K562 (cell line): Measurements from ENCODE around the gene PKD1L1.

ENCODE experiments used
- ARID2 ChIP-seq: fragments of 450-650 bp; IDR thresholded peaks from 2 replicates; pipeline ENCODE4 v1.6.1; 2017; ENCODE audit warnings: antibody characterized with exemption, mild to moderate bottlenecking
- EP300 ChIP-seq: IDR thresholded peaks from 2 replicates; pipeline ENCODE4 v1.6.1; 2012; ENCODE audit warnings: low read length, improper control_type of control experiment
- EZH2 ChIP-seq: IDR thresholded peaks from 2 replicates; pipeline ENCODE4 v1.6.1; 2012; ENCODE audit warnings: low read depth, mild to moderate bottlenecking, inconsistent platforms, low read length, borderline replicate concordance
- HDGF ChIP-seq: fragments of 450-650 bp; IDR thresholded peaks from 2 replicates; pipeline ENCODE4 v1.6.1; 2016
- NCOR1 ChIP-seq: fragments of 450-650 bp; IDR thresholded peaks from 2 replicates; pipeline ENCODE4 v1.6.1; 2016; ENCODE audit warnings: mild to moderate bottlenecking, moderate library complexity
- ZNF384 ChIP-seq: IDR thresholded peaks from 2 replicates; pipeline ENCODE4 v1.6.1; 2012; ENCODE audit warnings: low read depth, low read length, improper control_type of control experiment
- TF ChIP-seq, protein P1 (sequence below), 3 experiments: IDR thresholded peaks in 2 of 3; conservative IDR thresholded peaks in 1 of 3; 2 replicates each; pipeline ENCODE4 v1.5.1; 2011 to 2012; ENCODE audit warnings: low read length in 3 of 3, mild to moderate bottlenecking in 3 of 3, control low read depth in 2 of 3, improper control_type of control experiment in 1 of 3, inconsistent platforms in 1 of 3, low read depth in 1 of 3, mixed read lengths in 1 of 3, moderate library complexity in 1 of 3; ENCODE audit not compliant: insufficient read depth in 2 of 3
- TF ChIP-seq, protein P2 (sequence below), 2 experiments: fragments of 450-650 bp in 1 of 2; IDR thresholded peaks; 2 replicates each; pipeline ENCODE4 v1.6.1; 2011 to 2017; ENCODE audit warnings: low read depth in 2 of 2, antibody characterized with exemption in 1 of 2, borderline replicate concordance in 1 of 2, low read length in 1 of 2, mild to moderate bottlenecking in 1 of 2, mixed read lengths in 1 of 2; ENCODE audit not compliant: control insufficient read depth in 1 of 2
- TF ChIP-seq, protein P3 (sequence below), 2 experiments: fragments of 450-650 bp in 1 of 2; sonication (generic) in 1 of 2; formaldehyde crosslinking in 1 of 2; IDR thresholded peaks in 1 of 2; conservative IDR thresholded peaks in 1 of 2; 2 replicates each; pipeline versions ENCODE4 v1.6.1 to v1.8.1; 2016 to 2023; ENCODE audit warnings: mild to moderate bottlenecking in 2 of 2, moderate library complexity in 2 of 2, inconsistent platforms in 1 of 2, missing genetic modification reagents in 1 of 2
- TF ChIP-seq, protein P4 (sequence below): fragments of 450-650 bp; conservative IDR thresholded peaks from 2 replicates; pipeline ENCODE4 v1.6.1; 2016; ENCODE audit warnings: missing genetic modification characterization, low read depth, mild to moderate bottlenecking, missing compliant biosample characterization, moderate library complexity

GRCh38 chr7:47991741-47992311 lies 43.6 kb upstream of the PKD1L1 start:
- TF ChIP-seq HDGF (no peak), EP300 (no peak), EZH2 (no peak), NCOR1 (no peak), ARID2 (no peak), ZNF384 (no peak)
- TF ChIP-seq, protein P1, sequence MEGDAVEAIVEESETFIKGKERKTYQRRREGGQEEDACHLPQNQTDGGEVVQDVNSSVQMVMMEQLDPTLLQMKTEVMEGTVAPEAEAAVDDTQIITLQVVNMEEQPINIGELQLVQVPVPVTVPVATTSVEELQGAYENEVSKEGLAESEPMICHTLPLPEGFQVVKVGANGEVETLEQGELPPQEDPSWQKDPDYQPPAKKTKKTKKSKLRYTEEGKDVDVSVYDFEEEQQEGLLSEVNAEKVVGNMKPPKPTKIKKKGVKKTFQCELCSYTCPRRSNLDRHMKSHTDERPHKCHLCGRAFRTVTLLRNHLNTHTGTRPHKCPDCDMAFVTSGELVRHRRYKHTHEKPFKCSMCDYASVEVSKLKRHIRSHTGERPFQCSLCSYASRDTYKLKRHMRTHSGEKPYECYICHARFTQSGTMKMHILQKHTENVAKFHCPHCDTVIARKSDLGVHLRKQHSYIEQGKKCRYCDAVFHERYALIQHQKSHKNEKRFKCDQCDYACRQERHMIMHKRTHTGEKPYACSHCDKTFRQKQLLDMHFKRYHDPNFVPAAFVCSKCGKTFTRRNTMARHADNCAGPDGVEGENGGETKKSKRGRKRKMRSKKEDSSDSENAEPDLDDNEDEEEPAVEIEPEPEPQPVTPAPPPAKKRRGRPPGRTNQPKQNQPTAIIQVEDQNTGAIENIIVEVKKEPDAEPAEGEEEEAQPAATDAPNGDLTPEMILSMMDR (IDR thresholded peaks at IDR 0.05 in 2 of 3, conservative IDR thresholded peaks at IDR 0.05 in 1 of 3; ENCODE audit: insufficient read depth in 2 of 3, low read depth in 1 of 3, low read length in 3 of 3) = peak; percentile 50 to 67 (median 63)
- TF ChIP-seq, protein P2, sequence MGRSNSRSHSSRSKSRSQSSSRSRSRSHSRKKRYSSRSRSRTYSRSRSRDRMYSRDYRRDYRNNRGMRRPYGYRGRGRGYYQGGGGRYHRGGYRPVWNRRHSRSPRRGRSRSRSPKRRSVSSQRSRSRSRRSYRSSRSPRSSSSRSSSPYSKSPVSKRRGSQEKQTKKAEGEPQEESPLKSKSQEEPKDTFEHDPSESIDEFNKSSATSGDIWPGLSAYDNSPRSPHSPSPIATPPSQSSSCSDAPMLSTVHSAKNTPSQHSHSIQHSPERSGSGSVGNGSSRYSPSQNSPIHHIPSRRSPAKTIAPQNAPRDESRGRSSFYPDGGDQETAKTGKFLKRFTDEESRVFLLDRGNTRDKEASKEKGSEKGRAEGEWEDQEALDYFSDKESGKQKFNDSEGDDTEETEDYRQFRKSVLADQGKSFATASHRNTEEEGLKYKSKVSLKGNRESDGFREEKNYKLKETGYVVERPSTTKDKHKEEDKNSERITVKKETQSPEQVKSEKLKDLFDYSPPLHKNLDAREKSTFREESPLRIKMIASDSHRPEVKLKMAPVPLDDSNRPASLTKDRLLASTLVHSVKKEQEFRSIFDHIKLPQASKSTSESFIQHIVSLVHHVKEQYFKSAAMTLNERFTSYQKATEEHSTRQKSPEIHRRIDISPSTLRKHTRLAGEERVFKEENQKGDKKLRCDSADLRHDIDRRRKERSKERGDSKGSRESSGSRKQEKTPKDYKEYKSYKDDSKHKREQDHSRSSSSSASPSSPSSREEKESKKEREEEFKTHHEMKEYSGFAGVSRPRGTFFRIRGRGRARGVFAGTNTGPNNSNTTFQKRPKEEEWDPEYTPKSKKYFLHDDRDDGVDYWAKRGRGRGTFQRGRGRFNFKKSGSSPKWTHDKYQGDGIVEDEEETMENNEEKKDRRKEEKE (IDR thresholded peaks at IDR 0.05; ENCODE audit: borderline replicate concordance in 1 of 2, control insufficient read depth in 1 of 2, low read depth in 2 of 2, low read length in 1 of 2) = no peak
- TF ChIP-seq, protein P3, sequence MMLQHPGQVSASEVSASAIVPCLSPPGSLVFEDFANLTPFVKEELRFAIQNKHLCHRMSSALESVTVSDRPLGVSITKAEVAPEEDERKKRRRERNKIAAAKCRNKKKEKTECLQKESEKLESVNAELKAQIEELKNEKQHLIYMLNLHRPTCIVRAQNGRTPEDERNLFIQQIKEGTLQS (IDR thresholded peaks at IDR 0.05) = no peak
- TF ChIP-seq, protein P3 (CRISPR knock-in tag; conservative IDR thresholded peaks at IDR 0.05) = no peak
- TF ChIP-seq, protein P4, sequence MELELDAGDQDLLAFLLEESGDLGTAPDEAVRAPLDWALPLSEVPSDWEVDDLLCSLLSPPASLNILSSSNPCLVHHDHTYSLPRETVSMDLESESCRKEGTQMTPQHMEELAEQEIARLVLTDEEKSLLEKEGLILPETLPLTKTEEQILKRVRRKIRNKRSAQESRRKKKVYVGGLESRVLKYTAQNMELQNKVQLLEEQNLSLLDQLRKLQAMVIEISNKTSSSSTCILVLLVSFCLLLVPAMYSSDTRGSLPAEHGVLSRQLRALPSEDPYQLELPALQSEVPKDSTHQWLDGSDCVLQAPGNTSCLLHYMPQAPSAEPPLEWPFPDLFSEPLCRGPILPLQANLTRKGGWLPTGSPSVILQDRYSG (tag) = no peak
